Activated T-cell treated with anti-CD3 and anti-CD28 coated beads, Interleukin-2, amount 50 U/mL, for 24 hours (primary cell): ENCODE measurements around the gene SPRYD3.
A peak's percentile ranks its signal among the peaks of the same experiment; 100 is the strongest.
"Not testable (repeated sequence)": the region's sequence is repeated elsewhere in the genome, so short reads cannot be mapped to it uniquely, and the experiment has no call there.

Experiments
- DNase-seq: peaks from one replicate; pipeline ENCODE4 v3.0.0-alpha.2; 2020
- H3K27ac Mint-ChIP-seq: 2 replicates; pipeline ENCODE4 v1.8.0; 2020; ENCODE audit warnings: mild to moderate bottlenecking, mixed read lengths
- H3K27me3 Mint-ChIP-seq: 2 replicates; pipeline ENCODE4 v1.8.0; 2020; ENCODE audit warnings: mixed read lengths
- H3K36me3 Mint-ChIP-seq: 2 replicates; pipeline ENCODE4 v1.8.0; 2020; ENCODE audit warnings: low read depth, mixed read lengths
- H3K4me1 Mint-ChIP-seq: 2 replicates; pipeline ENCODE4 v1.8.0; 2020; ENCODE audit warnings: low read depth, mixed read lengths
- H3K4me3 Mint-ChIP-seq: 2 replicates; pipeline ENCODE4 v1.8.0; 2020; ENCODE audit warnings: mild to moderate bottlenecking, moderate library complexity, mixed read lengths
- H3K9me3 Mint-ChIP-seq: 2 replicates; pipeline ENCODE4 v1.8.0; 2020; ENCODE audit warnings: mixed read lengths

The SPRYD3 gene

DNA sequence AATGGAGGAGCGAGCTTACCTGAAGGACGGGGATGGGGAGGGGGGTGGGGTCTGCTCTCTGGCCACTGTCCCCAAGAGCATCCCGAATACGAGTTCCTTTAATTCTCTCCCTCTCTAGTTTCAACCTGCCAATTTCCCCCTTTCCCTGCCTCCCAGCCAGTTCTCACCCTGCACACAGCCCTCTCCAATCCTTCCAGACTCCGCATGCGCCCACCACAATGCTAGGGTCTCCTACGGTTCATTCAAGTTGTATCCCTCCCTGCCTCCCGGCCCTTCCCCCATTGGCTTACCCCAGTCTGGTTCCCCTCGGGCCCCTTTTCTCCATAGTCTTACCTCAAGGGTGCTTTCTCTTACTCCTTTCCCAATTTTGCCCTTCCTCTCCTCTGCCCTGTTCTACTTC is 17.6 kb upstream of the SPRYD3 start:
- Mint-ChIP-seq H3K27ac (no peak overlapping the region), H3K27me3 (peaks cover 10% of the 10 kb centered on the region), H3K9me3 (no peaks in the 10 kb centered on the region), H3K4me1 (peaks cover 40% of the 10 kb centered on the region), H3K4me3 (peak overlapping the region; percentile 67), H3K36me3 (no peaks in the 10 kb centered on the region)
- DNase-seq: no peak

DNA sequence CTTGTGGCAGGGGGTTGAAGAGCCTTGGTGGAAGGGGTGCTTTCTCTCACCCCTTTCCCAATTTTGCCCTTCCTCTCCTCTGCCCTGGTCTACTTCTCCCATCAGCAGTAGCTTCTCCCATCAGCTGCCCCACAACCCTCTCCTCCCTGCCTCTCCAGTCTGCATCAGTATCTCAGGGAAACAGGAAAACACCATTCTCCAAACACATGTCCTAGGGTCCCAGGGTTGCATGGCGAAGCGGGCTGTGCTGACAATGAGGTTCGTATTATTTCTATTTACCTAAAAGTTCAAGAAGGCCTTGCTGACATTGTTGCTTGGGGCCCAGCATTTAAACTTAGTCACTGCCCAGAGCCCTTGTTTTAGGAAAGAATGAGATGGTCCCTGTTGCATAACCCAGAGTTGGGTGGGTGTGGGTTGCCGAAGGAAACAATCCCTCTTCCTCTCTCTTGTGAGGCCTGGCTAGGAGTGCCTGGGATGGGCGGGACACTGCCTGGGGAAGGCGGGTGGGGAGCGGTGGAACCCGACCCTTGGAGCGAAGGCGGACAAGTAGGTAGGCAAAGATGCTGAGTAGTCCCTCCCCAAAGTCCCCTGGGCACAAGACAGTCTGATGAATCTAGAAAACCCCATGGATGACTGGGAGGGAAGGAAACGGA is 17.0 kb upstream of the SPRYD3 start:
- H3K27me3 Mint-ChIP-seq: peaks cover 10% of the 10 kb centered on the region
- H3K27ac Mint-ChIP-seq: peak overlapping the region; percentile 3
- H3K4me3 Mint-ChIP-seq: no peak overlapping the region

DNA sequence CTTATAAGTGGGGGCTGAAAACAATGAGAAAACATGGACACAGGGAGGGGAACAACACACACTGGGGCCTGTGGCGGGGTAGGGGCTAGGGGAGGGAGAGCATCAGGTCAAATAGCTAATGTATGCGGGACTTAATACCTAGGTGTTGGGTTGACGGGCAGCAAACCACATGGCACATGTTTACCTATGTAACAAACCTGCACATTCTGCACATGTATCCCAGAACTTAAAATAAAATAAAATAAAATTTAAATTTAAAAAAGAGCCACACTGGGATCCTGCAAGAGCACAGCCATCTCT is 16.4 kb upstream of the SPRYD3 start:
- H3K27ac Mint-ChIP-seq, H3K9me3 Mint-ChIP-seq, DNase-seq, H3K4me3 Mint-ChIP-seq, H3K36me3 Mint-ChIP-seq: not testable (repeated sequence)
- H3K27me3 Mint-ChIP-seq: peaks cover 11% of the 10 kb centered on the region
- H3K4me1 Mint-ChIP-seq: peaks cover 38% of the 10 kb centered on the region

More for the DNA sequence above, 17.0 kb upstream of the SPRYD3 start:
- DNase-seq: no peak
- no peaks in the 10 kb centered on the region for H3K36me3 Mint-ChIP-seq
- no peaks in the 10 kb centered on the region for H3K9me3 Mint-ChIP-seq
- peaks cover 38% of the 10 kb centered on the region for H3K4me1 Mint-ChIP-seq

DNA sequence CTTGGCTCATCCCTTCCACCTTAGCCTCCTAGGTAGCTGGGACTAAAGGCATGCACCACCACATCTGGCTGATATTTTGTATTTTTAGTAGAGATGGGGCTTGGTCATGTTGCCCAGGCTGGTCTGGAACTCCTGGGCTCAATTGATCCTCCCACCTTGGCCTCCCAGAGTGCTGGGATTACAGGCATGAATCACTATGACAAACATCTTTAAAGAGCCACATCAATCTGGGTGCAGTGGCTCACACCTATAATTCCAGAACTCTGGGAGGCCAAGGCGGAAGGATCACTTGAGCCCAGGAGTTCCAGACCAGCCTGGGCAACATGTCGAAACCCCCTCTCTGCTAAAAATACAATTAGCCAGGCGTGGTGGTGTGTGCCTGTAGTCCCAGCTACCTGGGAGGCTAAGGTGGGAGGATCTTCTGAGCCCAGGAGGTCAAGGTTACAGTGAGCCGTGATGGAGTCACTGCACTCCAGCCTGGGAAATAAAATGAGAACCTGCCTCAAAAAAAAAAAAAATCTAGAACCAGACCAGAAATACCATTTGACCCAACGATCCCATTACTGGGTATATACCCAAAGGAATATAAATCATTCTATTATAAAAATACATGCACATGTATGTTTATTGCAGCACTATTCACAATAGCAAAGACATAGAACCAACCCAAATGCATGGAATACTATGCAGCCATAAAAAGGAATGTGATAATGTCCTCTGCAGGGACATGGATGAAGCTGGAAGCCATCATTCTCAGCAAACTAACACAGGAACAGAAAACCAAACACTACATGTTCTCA is 15.8 kb upstream of the SPRYD3 start:
- H3K4me3 Mint-ChIP-seq: not testable (repeated sequence)

DNA sequence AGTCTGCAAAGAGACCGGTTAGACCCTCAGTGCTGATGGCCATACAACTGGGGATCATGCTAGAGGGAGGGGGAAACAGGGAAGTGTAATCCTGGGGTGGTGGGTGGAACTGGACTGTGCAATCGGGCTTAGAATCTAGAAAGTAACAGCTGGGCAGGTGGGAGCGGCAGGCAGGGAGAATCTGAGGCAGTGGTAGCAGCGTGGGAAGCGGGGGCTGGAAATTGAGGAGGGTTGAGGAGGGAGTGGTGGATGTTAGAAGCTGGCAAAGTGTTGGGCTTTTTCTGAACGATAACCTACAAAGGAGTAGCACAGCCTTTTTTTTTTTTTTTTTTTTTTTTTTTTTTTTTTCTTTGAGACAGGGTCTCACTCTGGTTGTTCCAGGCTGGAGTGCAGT is 15.2 kb upstream of the SPRYD3 start:
- Mint-ChIP-seq H3K27me3 (peaks cover 13% of the 10 kb centered on the region), H3K27ac (no peak overlapping the region), H3K9me3 (no peaks in the 10 kb centered on the region), H3K4me3 (no peak overlapping the region), H3K4me1 (peaks cover 37% of the 10 kb centered on the region), H3K36me3 (no peaks in the 10 kb centered on the region)
- no peak for DNase-seq

More for the DNA sequence above, 15.8 kb upstream of the SPRYD3 start:
- not testable (repeated sequence) for DNase-seq, H3K27ac Mint-ChIP-seq, H3K36me3 Mint-ChIP-seq, H3K9me3 Mint-ChIP-seq
- H3K27me3 Mint-ChIP-seq: peaks cover 13% of the 10 kb centered on the region
- H3K4me1 Mint-ChIP-seq: peaks cover 38% of the 10 kb centered on the region

DNA sequence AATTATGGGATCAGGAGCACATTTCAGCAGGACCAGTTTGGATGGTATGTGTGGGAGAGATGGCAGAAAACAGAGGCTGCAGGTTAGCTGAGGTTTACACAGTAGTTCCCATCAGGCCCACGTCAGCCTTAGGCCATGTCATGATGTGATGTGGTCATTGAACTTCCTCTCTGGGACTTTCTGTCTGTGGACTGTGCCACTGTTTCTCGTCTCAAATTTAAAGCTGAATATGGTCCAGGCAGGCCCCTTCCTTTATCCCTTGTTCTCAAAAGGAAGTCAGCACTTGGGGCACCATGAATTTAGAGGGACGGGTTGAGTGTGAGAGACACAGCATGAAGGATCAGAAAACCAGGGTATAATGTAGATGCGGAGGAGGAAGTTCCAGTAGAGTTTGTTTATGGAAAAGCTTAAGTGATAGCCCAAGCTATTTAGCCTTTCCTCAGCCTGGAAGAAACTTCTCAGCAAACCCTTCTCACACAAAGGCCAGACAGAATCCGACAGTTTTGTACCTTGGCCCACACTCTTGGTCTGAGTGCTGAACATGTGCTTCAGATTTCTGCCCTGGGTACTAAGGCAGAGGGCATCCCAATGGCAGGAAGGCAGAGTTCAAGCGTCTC is 14.7 kb upstream of the SPRYD3 start:
- Mint-ChIP-seq H3K27ac (no peak overlapping the region), H3K9me3 (no peaks in the 10 kb centered on the region), H3K36me3 (no peaks in the 10 kb centered on the region), H3K27me3 (peaks cover 13% of the 10 kb centered on the region), H3K4me1 (peaks cover 32% of the 10 kb centered on the region), H3K4me3 (no peak overlapping the region)
- no peak for DNase-seq

DNA sequence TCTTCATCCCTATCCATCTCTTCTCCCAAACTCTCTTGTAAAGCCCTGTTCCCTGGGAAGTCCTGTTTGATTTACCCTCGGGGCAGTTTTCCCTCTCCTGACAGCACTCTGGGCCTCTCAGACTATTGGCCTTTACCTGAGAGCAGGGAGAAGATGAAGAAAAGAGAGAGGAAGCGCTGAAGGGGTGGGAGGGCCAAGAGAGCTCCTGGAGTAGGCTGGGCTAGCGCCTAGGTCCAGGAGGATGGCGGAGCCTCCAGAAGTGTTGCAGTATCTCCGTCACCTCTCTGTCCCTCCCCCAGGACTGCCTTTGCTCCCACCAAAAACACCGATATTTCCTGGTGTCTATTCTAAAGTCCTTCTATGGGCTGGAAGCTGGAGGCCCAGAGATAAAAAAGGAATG is 12.6 kb upstream of the SPRYD3 start:
- Mint-ChIP-seq H3K9me3 (no peaks in the 10 kb centered on the region), H3K4me1 (peaks cover 13% of the 10 kb centered on the region), H3K4me3 (no peak overlapping the region), H3K27me3 (peaks cover 8% of the 10 kb centered on the region), H3K27ac (no peak overlapping the region), H3K36me3 (no peaks in the 10 kb centered on the region)
- no peak for DNase-seq

DNA sequence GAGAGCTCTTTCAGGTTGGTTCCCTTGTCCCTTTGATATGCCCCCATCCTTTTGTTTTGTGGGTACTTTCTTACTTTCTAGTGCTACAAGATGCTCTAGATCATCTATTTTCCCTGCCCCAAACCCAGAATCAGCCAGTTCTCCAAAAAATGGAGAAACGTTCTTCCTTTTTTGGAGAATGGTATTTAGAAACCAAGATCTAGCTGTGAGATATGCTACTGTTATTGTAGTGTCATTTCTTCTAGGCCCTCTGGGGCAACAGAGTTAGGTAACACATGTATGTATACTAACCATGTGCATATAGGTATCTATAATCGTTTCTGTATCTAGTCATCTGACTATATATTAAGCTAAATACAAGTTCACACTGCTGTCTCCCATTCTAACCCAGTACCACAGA is 11.4 kb upstream of the SPRYD3 start:
- Mint-ChIP-seq H3K4me3 (no peak overlapping the region), H3K27me3 (peaks cover 6% of the 10 kb centered on the region), H3K36me3 (no peaks in the 10 kb centered on the region), H3K9me3 (no peaks in the 10 kb centered on the region), H3K4me1 (peaks cover 6% of the 10 kb centered on the region), H3K27ac (no peak overlapping the region)
- no peak for DNase-seq

DNA sequence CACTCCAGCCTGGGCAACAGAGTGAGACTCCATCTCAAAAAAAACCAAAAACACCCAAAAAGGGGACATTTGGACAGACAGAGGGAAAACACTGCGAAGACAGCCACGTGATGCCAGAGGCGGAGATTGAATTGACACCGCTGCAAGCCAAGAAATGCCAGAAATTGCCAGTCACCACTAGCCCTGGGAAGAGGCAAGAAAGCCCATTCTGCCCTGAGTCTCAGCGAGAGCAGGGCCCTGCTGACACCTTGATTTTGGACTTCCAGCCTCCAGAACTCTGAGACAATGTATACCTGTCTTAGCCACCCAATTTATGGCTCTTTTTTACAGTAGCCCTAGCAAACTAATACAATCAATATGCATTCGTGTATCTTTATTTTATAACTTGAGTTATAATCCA is 10.9 kb upstream of the SPRYD3 start:
- Mint-ChIP-seq H3K27ac (no peak overlapping the region), H3K4me3 (no peak overlapping the region), H3K4me1 (peaks cover 6% of the 10 kb centered on the region), H3K9me3 (no peaks in the 10 kb centered on the region), H3K27me3 (peaks cover 6% of the 10 kb centered on the region), H3K36me3 (no peaks in the 10 kb centered on the region)
- no peak for DNase-seq

DNA sequence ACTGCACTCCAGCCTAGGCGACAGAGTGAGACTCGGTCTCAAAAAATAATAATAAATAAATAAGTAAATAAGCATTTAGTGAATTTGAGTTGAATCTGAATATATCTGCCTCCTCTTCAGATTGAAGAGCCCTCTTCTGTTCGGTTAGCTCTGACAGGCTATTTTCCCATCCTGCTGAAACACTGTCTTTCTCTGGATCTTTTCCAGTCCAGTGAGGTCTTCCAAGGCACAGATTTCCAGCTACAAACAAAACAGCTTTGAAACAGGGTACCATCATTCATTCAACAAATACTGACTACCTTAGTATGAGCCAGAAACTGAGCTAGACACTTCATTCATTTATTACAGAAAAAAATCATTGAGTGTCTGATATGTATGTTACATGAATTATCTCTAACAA is 7.2 kb upstream of the SPRYD3 start:
- DNase-seq: no peak
- no peak overlapping the region for H3K4me3 Mint-ChIP-seq
- no peaks in the 10 kb centered on the region for H3K36me3 Mint-ChIP-seq
- no peaks in the 10 kb centered on the region for H3K9me3 Mint-ChIP-seq
- peaks cover 6% of the 10 kb centered on the region for H3K27me3 Mint-ChIP-seq
- no peak overlapping the region for H3K27ac Mint-ChIP-seq
- peaks cover 8% of the 10 kb centered on the region for H3K4me1 Mint-ChIP-seq

DNA sequence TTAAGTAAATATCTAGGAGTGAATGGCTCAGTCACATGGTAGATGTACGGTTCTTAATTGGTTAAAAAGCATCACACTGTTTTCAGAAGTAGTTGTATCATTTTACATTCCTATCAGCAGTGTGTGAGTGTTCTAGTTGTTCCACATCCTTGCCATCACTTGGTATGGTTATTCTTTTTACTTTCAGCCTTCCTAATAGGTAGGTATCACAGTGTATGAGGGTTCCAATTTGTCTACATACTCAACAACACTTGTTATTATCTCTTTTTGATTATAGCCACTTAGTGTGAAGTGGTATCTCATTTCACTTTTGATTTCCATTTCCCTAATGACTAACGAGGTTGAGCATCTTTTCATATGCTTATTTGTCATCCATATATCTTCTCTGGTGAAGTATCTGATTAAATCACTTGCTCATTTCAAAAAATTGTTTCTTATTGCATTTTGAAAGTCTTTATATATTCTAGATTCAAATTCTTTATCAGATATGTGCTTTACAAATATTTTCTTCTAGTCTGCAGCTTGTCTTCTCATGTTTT is 3.5 kb upstream of the SPRYD3 start:
- peaks cover 8% of the 10 kb centered on the region for H3K36me3 Mint-ChIP-seq
- no peaks in the 10 kb centered on the region for H3K9me3 Mint-ChIP-seq
- no peak for DNase-seq
- H3K27ac Mint-ChIP-seq: peak overlapping the region; percentile 44
- no peak overlapping the region for H3K4me3 Mint-ChIP-seq
- peaks cover 29% of the 10 kb centered on the region for H3K4me1 Mint-ChIP-seq
- peaks cover 3% of the 10 kb centered on the region for H3K27me3 Mint-ChIP-seq

DNA sequence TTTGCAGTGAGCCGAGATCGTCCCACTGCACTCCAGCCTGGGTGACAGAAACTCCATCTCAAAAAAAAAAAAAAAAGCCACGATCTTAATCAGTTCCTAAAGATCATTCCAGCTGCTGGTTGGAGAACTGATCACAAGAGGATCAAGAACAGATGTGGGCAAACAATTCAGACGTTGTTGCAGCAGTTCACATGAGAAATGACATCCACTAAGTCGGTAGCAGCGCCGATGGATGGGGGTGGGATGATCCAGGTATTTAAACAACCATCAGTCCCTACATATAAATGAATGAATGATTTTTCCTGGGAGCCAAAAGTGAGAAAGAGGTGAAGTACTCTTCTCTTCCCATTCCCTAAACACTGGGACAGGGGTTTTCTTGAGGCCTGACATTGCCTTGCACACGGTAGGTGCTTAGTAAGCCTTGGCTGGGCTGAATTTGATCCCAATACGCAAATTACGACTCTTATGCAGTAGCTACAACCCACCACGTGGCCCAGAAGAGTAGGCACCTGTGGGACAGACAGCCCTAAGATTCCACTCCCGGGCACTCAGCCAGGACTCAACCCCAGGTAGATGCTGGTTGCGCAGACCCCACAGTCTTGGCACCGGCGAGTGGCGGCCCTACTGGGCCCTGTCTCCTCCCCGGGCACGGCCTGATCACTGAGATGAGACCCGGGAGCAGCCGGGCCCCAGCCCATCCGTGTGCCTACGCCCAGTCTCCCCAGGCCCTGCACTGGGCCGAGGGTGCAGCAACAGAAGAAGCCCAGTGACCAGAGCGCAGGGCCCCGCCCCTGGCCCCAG is 565 bp downstream of the SPRYD3 start:
- H3K9me3 Mint-ChIP-seq: no peaks in the 10 kb centered on the region
- peak overlapping the region; percentile 85 for H3K27ac Mint-ChIP-seq
- H3K4me3 Mint-ChIP-seq: peak overlapping the region; percentile 86
- no peaks in the 10 kb centered on the region for H3K27me3 Mint-ChIP-seq
- peaks cover 47% of the 10 kb centered on the region for H3K4me1 Mint-ChIP-seq
- DNase-seq: no peak
- H3K36me3 Mint-ChIP-seq: peaks cover 49% of the 10 kb centered on the region

DNA sequence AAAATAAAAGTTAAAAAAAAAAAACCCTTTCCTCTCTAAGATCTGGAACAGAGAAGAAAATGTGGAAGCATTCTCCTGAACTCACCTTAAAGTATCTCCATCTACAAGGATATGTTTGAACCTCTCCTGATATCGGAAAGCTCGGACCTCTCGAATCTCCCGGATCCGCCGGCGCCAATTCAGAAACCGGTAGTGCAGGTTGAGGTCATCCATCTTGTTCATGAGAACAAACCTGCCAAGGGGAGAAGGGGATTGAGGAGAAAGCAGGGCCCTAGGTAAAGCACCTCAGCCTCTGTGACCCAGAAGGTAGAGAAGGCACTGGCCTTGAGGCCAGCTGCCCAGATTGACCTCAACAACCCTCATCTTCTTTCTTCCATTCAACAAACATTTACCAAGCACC is 2.2 kb downstream of the SPRYD3 start:
- Mint-ChIP-seq H3K36me3 (peaks cover 63% of the 10 kb centered on the region), H3K9me3 (no peaks in the 10 kb centered on the region), H3K27me3 (no peaks in the 10 kb centered on the region), H3K4me3 (peak overlapping the region; percentile 86), H3K4me1 (peaks cover 44% of the 10 kb centered on the region), H3K27ac (peak overlapping the region; percentile 85)
- no peak for DNase-seq

DNA sequence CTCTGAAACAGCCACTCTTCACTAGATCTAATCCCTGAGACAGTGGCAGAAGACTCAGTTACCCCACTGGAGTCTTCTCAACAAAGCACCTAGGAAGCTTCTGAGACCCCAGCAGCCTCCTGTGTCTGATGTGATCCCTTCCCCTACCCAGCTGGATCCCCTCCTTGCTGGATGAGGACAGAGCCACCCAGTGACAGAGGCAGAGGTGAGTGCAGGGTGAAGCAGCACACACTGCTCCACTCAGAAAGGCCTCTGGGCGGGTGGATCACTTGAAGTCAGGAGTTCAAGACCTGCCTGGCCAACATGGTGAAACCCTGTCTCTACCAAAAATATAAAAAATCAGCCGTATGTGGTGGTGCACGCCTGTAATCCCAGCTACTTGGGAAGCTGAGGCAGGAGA is 2.7 kb downstream of the SPRYD3 start:
- Mint-ChIP-seq H3K4me3 (no peak overlapping the region), H3K27ac (peak overlapping the region; percentile 45), H3K4me1 (peaks cover 45% of the 10 kb centered on the region), H3K36me3 (peaks cover 67% of the 10 kb centered on the region), H3K27me3 (no peaks in the 10 kb centered on the region), H3K9me3 (no peaks in the 10 kb centered on the region)
- DNase-seq: peak; percentile 15
